Ishikawa (cell line): Measurements from ENCODE around the gene PRDM16.

ENCODE experiments used
- CEBPB ChIP-seq: IDR thresholded peaks from 2 replicates; pipeline ENCODE4 v1.6.1; 2012
- CREB1 ChIP-seq: IDR thresholded peaks from 2 replicates; pipeline ENCODE4 v1.6.1; 2012; ENCODE audit warnings: low read depth
- EGR1 ChIP-seq: IDR thresholded peaks from 2 replicates; pipeline ENCODE4 v1.6.1; 2012
- EP300 ChIP-seq: IDR thresholded peaks from 2 replicates; pipeline ENCODE4 v1.6.1; 2012; ENCODE audit warnings: borderline replicate concordance
- FOXM1 ChIP-seq: IDR thresholded peaks from 2 replicates; pipeline ENCODE4 v1.6.1; 2012; ENCODE audit warnings: low read depth, borderline replicate concordance
- NFIC ChIP-seq: IDR thresholded peaks from 2 replicates; pipeline ENCODE4 v1.6.1; 2012
- RAD21 ChIP-seq: IDR thresholded peaks from 2 replicates; pipeline ENCODE4 v1.6.1; 2012; ENCODE audit warnings: low read depth
- REST ChIP-seq: IDR thresholded peaks from 2 replicates; pipeline ENCODE4 v1.6.1; 2012; ENCODE audit warnings: low read depth, mild to moderate bottlenecking
- TAF1 ChIP-seq: IDR thresholded peaks from 2 replicates; pipeline ENCODE4 v1.6.1; 2012; ENCODE audit warnings: low read depth, mild to moderate bottlenecking
- TCF12 ChIP-seq: IDR thresholded peaks from 2 replicates; pipeline ENCODE4 v1.6.1; 2012; ENCODE audit warnings: low read depth
- TEAD4 ChIP-seq: IDR thresholded peaks from 2 replicates; pipeline ENCODE4 v1.6.1; 2012
- YY1 ChIP-seq: IDR thresholded peaks from 2 replicates; pipeline ENCODE4 v1.6.1; 2012; ENCODE audit warnings: low read depth
- ZBTB7A ChIP-seq: IDR thresholded peaks from 2 replicates; pipeline ENCODE4 v1.6.1; 2012; ENCODE audit warnings: low read depth
- TF ChIP-seq, protein P1 (sequence below): IDR thresholded peaks from 2 replicates; pipeline ENCODE4 v1.6.1; 2012
- TF ChIP-seq, protein P2 (sequence below): IDR thresholded peaks from 2 replicates; pipeline ENCODE4 v1.6.1; 2012

The PRDM16 gene

DNA sequence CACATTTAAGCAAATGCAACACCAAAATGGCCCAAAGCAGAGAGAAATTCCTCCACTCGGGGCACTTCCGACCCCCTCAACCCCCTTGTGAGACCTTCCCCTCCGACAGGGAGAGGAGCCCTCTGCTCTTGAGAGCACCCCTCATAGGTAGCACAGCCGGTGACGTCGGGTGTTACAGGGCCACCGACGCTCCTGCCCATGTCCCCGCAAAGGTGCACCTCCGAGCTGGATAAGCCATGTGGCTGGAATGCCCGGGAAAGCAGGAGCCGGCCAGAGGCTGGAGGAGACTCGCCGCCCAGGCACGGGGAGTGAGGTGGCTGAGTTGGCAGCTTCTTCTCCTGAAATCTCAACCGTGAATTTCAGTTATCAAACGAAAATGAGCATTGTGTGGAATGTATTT is 318.4 kb downstream of the PRDM16 start:
- no peak for TF ChIP-seq EGR1
- TF ChIP-seq TEAD4 = no peak
- no peak for TF ChIP-seq TCF12
- TF ChIP-seq ZBTB7A = no peak
- no peak for TF ChIP-seq REST
- TF ChIP-seq FOXM1 = no peak
- no peak for TF ChIP-seq TAF1
- TF ChIP-seq RAD21 = no peak
- TF ChIP-seq EP300 = no peak
- TF ChIP-seq, protein P1, sequence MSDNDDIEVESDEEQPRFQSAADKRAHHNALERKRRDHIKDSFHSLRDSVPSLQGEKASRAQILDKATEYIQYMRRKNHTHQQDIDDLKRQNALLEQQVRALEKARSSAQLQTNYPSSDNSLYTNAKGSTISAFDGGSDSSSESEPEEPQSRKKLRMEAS = no peak
- no peak for TF ChIP-seq CEBPB
- no peak for TF ChIP-seq NFIC
- TF ChIP-seq CREB1 = no peak
- TF ChIP-seq YY1 = no peak
- TF ChIP-seq, protein P2, sequence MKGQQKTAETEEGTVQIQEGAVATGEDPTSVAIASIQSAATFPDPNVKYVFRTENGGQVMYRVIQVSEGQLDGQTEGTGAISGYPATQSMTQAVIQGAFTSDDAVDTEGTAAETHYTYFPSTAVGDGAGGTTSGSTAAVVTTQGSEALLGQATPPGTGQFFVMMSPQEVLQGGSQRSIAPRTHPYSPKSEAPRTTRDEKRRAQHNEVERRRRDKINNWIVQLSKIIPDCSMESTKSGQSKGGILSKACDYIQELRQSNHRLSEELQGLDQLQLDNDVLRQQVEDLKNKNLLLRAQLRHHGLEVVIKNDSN = no peak

GRCh38 chr1:3389093-3389833 is 320.3 kb downstream of the PRDM16 start:
- TF ChIP-seq YY1 (no peak), EGR1 (no peak), FOXM1 (no peak)

GRCh38 chr1:3390291-3390690 is 321.3 kb downstream of the PRDM16 start:
- TF ChIP-seq EP300 = no peak
- no peak for TF ChIP-seq NFIC
- TF ChIP-seq TAF1 = no peak
- no peak for TF ChIP-seq CEBPB
- TF ChIP-seq, protein P1 = no peak
- no peak for TF ChIP-seq YY1
- TF ChIP-seq, protein P2 = no peak
- no peak for TF ChIP-seq FOXM1
- TF ChIP-seq REST = no peak
- no peak for TF ChIP-seq ZBTB7A
- TF ChIP-seq TEAD4 = no peak
- no peak for TF ChIP-seq EGR1
- TF ChIP-seq RAD21 = no peak
- TF ChIP-seq TCF12 = no peak
- no peak for TF ChIP-seq CREB1

GRCh38 chr1:3391711-3392110 is 322.7 kb downstream of the PRDM16 start:
- TF ChIP-seq NFIC = no peak
- TF ChIP-seq REST = no peak
- TF ChIP-seq YY1 = no peak
- TF ChIP-seq CREB1 = no peak
- no peak for TF ChIP-seq EP300
- no peak for TF ChIP-seq TAF1
- TF ChIP-seq RAD21 = no peak
- no peak for TF ChIP-seq CEBPB
- TF ChIP-seq, protein P2 = no peak
- TF ChIP-seq FOXM1 = no peak
- TF ChIP-seq, protein P1 = no peak
- TF ChIP-seq TCF12 = no peak
- TF ChIP-seq TEAD4 = no peak
- no peak for TF ChIP-seq EGR1
- no peak for TF ChIP-seq ZBTB7A
